ENCODE measurements around the gene EVX2.

EVX2 gene

GRCh38 chr2:176109192-176109901 is 25.6 kb upstream of the EVX2 start:
- TF ChIP-seq CTCF (IDR thresholded peaks at IDR 0.05; ENCODE audit: insufficient read depth, low read length, missing control alignments) = no peak
- no peak overlapping the region for H3K4me3 ChIP-seq (ENCODE audit: low read depth, low read length)
- POLR2A ChIA-PET = no interaction called here
- no peak for DNase-seq (ENCODE audit: low read depth, low spot score)
- CTCF ChIA-PET = interaction anchor here (0.6 to 9.0 kb wide), 16 partner anchors 7 to 1040 kb away, joined by 3 to 73 read pairs (median 11); partner anchors contain the start of gene HOXD9

GRCh38 chr2:176107731-176108181 is 24.0 kb upstream of the EVX2 start:
- no peak overlapping the region for H3K4me3 ChIP-seq (ENCODE audit: low read depth, low read length)
- DNase-seq (ENCODE audit: low read depth, low spot score) = no peak
- CTCF ChIA-PET = no interaction called here
- POLR2A ChIA-PET = no interaction called here
- no peak for TF ChIP-seq CTCF (IDR thresholded peaks at IDR 0.05; ENCODE audit: insufficient read depth, low read length, missing control alignments)

- TF ChIP-seq CTCF (IDR thresholded peaks at IDR 0.05; ENCODE audit: insufficient read depth, low read length, missing control alignments) = no peak
- H3K4me3 ChIP-seq (ENCODE audit: low read depth, low read length) = no peak within 1 kb of the TSS
- ChIA-PET POLR2A (no interaction called here), CTCF (interaction anchor here (1.4 kb wide), 1 partner anchor 12 kb away, joined by 4 read pairs; no protein-coding TSS in a partner anchor)
- DNase-seq (ENCODE audit: low read depth, low spot score) = no peak
Measured at GRCh38 chr2:176106581-176107539, 23.1 kb upstream of the EVX2 start, which contains the start of gene HOXD11. HOXD11 (plus strand) TSS chr2:176107280; CDS start chr2:176107356, 76 bp downstream.

GRCh38 chr2:176105730-176106580 is 22.2 kb upstream of the EVX2 start:
- POLR2A ChIA-PET = no interaction called here

More at GRCh38 chr2:176105730-176106580, 22.2 kb upstream of the EVX2 start:
- no peak for TF ChIP-seq CTCF (IDR thresholded peaks at IDR 0.05; ENCODE audit: insufficient read depth, low read length, missing control alignments)
- DNase-seq (ENCODE audit: low read depth, low spot score) = no peak
- CTCF ChIA-PET = interaction anchor here (1.4 to 1.9 kb wide), 2 partner anchors 8 to 11 kb away, joined by 4 to 8 read pairs; no protein-coding TSS in a partner anchor
- H3K4me3 ChIP-seq (ENCODE audit: low read depth, low read length) = no peak overlapping the region
